Neuronal stem cell (in vitro differentiated cells): ENCODE measurements around the gene LMTK2.

Experiments used
- DNase-seq: peaks from one replicate; pipeline ENCODE4 v3.0.0-alpha.2; 2013; ENCODE audit warnings: low spot score
- H2AFZ ChIP-seq: one replicate; pipeline ENCODE4 v1.6.1; 2013; ENCODE audit warnings: mild to moderate bottlenecking, low read length, inconsistent platforms
- H2AK5ac ChIP-seq: 2 replicates; pipeline ENCODE4 v1.6.1; 2013; ENCODE audit warnings: low read depth, mild to moderate bottlenecking, inconsistent platforms, low read length, moderate library complexity, mixed read lengths
- H2BK120ac ChIP-seq: 2 replicates; pipeline ENCODE4 v1.6.1; 2013; ENCODE audit warnings: low read depth, mild to moderate bottlenecking, inconsistent platforms, low read length, moderate library complexity, mixed read lengths
- H2BK12ac ChIP-seq: one replicate; pipeline ENCODE4 v1.6.1; 2013; ENCODE audit warnings: low read length, inconsistent platforms
- H2BK15ac ChIP-seq: 2 replicates; pipeline ENCODE4 v1.6.1; 2013; ENCODE audit warnings: mild to moderate bottlenecking, low read length, inconsistent platforms, mixed read lengths
- H2BK5ac ChIP-seq: one replicate; pipeline ENCODE4 v1.6.1; 2013; ENCODE audit warnings: inconsistent platforms, mild to moderate bottlenecking, low read length, moderate library complexity
- H3K14ac ChIP-seq: one replicate; pipeline ENCODE4 v1.6.1; 2013; ENCODE audit warnings: low read length, inconsistent platforms
- H3K18ac ChIP-seq: 2 replicates; pipeline ENCODE4 v1.6.1; 2013; ENCODE audit warnings: low read length, inconsistent platforms
- H3K23ac ChIP-seq: 2 replicates; pipeline ENCODE4 v1.6.1; 2013; ENCODE audit warnings: low read depth, mild to moderate bottlenecking, mixed read lengths, low read length, inconsistent platforms; ENCODE audit not compliant: poor library complexity
- H3K27ac ChIP-seq: replicated peaks from 3 replicates; pipeline ENCODE4 v1.5.1; 2013; ENCODE audit warnings: low read length, inconsistent platforms
- H3K27me3 ChIP-seq, 3 experiments: 2 replicates each; pipeline ENCODE4 v1.6.1; 2013; ENCODE audit warnings: low read length in 3 of 3, mild to moderate bottlenecking in 2 of 3, inconsistent platforms in 1 of 3, low read depth in 1 of 3, mixed read lengths in 1 of 3, moderate library complexity in 1 of 3; ENCODE audit not compliant: control insufficient read depth in 3 of 3, insufficient read depth in 3 of 3
- H3K36me3 ChIP-seq, 2 donors: replicated peaks in 1 of 2; 2 replicates each; pipeline ENCODE4 v1.6.1; 2013; ENCODE audit warnings: low read length in 2 of 2; ENCODE audit not compliant: control insufficient read depth in 2 of 2, insufficient read depth in 2 of 2
- H3K4ac ChIP-seq: 2 replicates; pipeline ENCODE4 v1.6.1; 2013; ENCODE audit warnings: inconsistent platforms, mild to moderate bottlenecking, low read length, moderate library complexity
- H3K4me1 ChIP-seq, 2 donors: 1 replicate in 1 of 2; 2 replicates in 1 of 2; pipeline ENCODE4 v1.6.1; 2013; ENCODE audit warnings: low read length in 2 of 2, low read depth in 1 of 2; ENCODE audit not compliant: control insufficient read depth in 2 of 2, insufficient read depth in 1 of 2
- H3K4me2 ChIP-seq: one replicate; pipeline ENCODE4 v1.6.1; 2013; ENCODE audit warnings: mild to moderate bottlenecking, low read length, inconsistent platforms; ENCODE audit not compliant: insufficient read depth, poor library complexity, severe bottlenecking
- H3K4me3 ChIP-seq, 2 donors: 2 replicates each; pipeline ENCODE4 v1.5.1; 2013; ENCODE audit warnings: low read length in 2 of 2, mild to moderate bottlenecking in 2 of 2, inconsistent platforms in 1 of 2, moderate library complexity in 1 of 2
- H3K79me1 ChIP-seq: one replicate; pipeline ENCODE4 v1.6.1; 2013; ENCODE audit warnings: low read depth, mild to moderate bottlenecking, inconsistent platforms, low read length, moderate library complexity
- H3K9ac ChIP-seq: one replicate; pipeline ENCODE4 v1.6.1; 2013; ENCODE audit warnings: mild to moderate bottlenecking, low read depth, low read length, inconsistent platforms; ENCODE audit not compliant: poor library complexity
- H3K9me3 ChIP-seq, 2 donors: replicated peaks in 1 of 2; 2 replicates each; pipeline versions ENCODE3 to v1.6.1; 2013; ENCODE audit warnings: low read length in 2 of 2, mild to moderate bottlenecking in 2 of 2, inconsistent platforms in 1 of 2, low read depth in 1 of 2, mixed read lengths in 1 of 2, moderate library complexity in 1 of 2; ENCODE audit not compliant: control insufficient read depth in 2 of 2, insufficient read depth in 1 of 2
- H4K8ac ChIP-seq: one replicate; pipeline ENCODE4 v1.6.1; 2013; ENCODE audit warnings: low read depth, mild to moderate bottlenecking, inconsistent platforms, low read length, moderate library complexity
- H4K91ac ChIP-seq: one replicate; pipeline ENCODE4 v1.6.1; 2013; ENCODE audit warnings: low read length, low read depth, mild to moderate bottlenecking, inconsistent platforms; ENCODE audit not compliant: poor library complexity
- WGBS, 2 donors: extraction: QIAGEN DNeasy Blood & Tissue Kit; methylation state at CpG; one replicate each; pipeline ENCODE4 v1.1.7; 2013; ENCODE audit warnings: missing lambda C conversion rate in 2 of 2, mixed read lengths in 1 of 2; ENCODE audit not compliant: insufficient read length in 2 of 2, insufficient replicate concordance in 1 of 2; ENCODE audit errors: extremely low coverage in 2 of 2; 5-methylcytosine and 5-hydroxymethylcytosine counted together

LMTK2 gene

DNA sequence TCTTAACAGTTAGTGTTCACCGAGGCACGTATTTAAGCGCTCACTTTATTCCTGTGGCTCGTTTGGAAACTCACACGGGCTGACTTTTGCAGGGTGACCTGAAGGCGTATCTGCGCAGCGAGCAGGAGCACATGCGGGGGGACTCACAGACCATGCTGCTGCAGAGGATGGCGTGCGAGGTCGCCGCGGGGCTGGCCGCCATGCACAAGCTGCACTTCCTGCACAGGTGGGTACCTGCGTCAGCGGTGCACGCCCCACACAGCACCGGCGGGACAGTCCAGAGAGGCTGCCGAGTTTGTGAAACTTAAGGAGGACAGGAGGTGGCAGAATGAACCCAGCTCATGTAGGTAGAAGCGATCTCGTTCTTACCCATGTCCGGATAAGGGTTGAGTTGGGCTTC is 64.8 kb downstream of the LMTK2 start:
- Histone ChIP-seq H2BK15ac (no peak overlapping the region), H2BK12ac (no peak overlapping the region), H3K79me1 (peaks cover 4% of the 10 kb centered on the region), H3K4ac (no peak overlapping the region), H2BK5ac (no peak overlapping the region), H3K14ac (no peak overlapping the region), H3K4me3 (no peak overlapping the region), H3K9ac (peak overlapping the region; percentile 77), H2BK120ac (no peak overlapping the region), H3K23ac (no peak overlapping the region), H3K4me2 (no peak overlapping the region), H4K8ac (peak overlapping the region; percentile 86), H4K91ac (no peak overlapping the region), H3K27ac (no peak overlapping the region), H3K18ac (peak overlapping the region; percentile 76), H3K27me3 (no peaks in the 10 kb centered on the region), H3K36me3 (peaks cover 10 to 45% of the 10 kb centered on the region in 2 donors), H2AFZ (no peak overlapping the region), H3K4me1 (peaks cover 0 to 3% of the 10 kb centered on the region in 2 donors), H3K9me3 (peaks cover 0 to 2% of the 10 kb centered on the region in 2 donors), H2AK5ac (no peak overlapping the region)
- no peak for DNase-seq
- no CpG with 5 or more reads among the region's 24 CpGs for WGBS, 2 donors

DNA sequence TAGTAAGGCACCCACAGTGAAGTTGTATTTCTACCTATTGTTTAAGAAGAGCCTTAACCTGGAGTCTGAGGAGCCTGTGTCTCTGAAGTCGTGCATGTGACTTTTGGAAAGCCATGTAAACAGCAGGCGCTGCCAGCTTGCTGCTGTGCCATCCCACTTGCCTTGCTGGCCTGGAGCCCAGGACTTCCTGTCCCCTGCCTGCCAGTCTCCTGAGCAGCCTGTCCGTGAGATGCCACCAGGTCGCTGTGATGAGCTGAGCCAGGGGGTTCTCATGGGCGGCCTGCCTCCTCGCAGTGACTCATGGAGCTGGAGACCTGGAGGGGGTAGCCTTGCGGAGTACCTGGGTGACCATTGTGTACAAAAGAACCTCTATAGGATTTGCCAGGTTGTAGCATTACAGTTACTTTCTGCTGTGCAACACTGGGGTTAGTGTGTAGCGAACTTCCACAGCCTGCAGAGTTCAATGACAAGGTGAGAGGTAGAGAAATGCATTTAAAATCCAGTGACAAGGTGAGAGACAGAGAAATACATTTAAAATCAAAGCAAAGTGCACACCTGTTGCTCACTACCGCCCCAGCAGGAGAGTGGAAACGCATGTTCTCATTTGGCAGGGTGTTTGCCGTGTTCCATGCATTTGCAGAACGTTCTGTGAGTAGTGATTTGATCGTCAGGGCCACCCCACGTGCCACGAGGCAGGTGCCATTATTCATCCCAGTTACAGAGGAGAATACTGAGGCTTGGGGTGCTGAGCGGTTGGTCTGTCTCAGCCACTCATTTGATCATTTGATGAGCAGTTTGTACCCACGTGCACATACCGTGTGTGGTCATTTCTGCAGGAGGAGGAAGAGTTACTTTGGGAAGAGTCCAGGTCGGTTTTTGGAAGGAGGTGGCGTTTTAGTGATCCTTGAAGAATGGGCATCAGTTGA is 67.9 kb downstream of the LMTK2 start:
- H3K14ac ChIP-seq, result no peak overlapping the region
- no peak overlapping the region for H2BK5ac ChIP-seq
- peaks cover 5% of the 10 kb centered on the region for H3K79me1 ChIP-seq
- H3K27me3 ChIP-seq, result no peaks in the 10 kb centered on the region
- no peak overlapping the region for H2BK12ac ChIP-seq
- H2BK15ac ChIP-seq, result no peak overlapping the region
- no peak overlapping the region for H3K4ac ChIP-seq
- H3K4me1 ChIP-seq, result peaks cover 0 to 3% of the 10 kb centered on the region in 2 donors
- H3K9me3 ChIP-seq, result peaks cover 0 to 2% of the 10 kb centered on the region in 2 donors
- no peak for DNase-seq
- H2BK120ac ChIP-seq, result no peak overlapping the region
- H3K18ac ChIP-seq, result no peak overlapping the region
- peaks cover 13 to 69% of the 10 kb centered on the region in 2 donors for H3K36me3 ChIP-seq
- H4K91ac ChIP-seq, result no peak overlapping the region
- no peak overlapping the region for H3K4me3 ChIP-seq
- WGBS, 2 donors, result no CpG with 5 or more reads among the region's 20 CpGs
- no peak overlapping the region for H3K9ac ChIP-seq
- H4K8ac ChIP-seq, result no peak overlapping the region
- no peak overlapping the region for H3K27ac ChIP-seq
- H3K23ac ChIP-seq, result no peak overlapping the region
- no peak overlapping the region for H3K4me2 ChIP-seq
- no peak overlapping the region for H2AK5ac ChIP-seq
- no peak overlapping the region for H2AFZ ChIP-seq

DNA sequence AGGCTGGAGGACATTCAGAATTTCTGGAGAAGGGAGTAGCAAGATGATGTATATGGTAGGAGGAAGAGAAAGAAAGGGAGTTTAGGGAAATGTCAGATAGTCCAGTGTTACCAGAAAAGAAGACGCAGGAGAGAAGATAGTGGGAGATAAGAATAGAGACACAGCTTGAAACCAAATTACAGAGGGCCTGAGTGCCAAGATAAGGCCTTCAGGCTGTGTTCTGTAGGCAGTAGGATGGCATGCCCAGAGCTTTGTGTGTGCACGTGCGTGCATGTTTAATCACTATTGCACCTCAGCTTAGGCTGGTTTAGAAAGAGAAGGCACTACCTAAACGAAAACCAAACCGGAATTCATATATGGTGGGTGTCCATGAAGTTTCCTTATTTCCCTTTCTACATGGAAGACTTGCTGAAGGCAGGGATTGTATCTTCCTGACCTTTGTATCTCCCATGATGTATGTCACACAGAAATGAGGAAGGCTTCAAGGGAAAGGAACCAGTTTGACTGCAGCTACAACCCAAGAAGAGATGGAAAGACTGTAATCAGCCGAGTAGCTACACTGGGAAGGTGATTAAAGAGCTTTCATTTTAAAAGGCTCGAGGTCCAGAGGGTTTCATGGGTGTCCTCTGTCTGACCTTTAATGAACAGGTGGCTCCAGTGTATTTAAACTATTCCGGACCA is 68.7 kb downstream of the LMTK2 start:
- no CpG with 5 or more reads among the region's 8 CpGs for WGBS, 2 donors
- H2AK5ac ChIP-seq, result no peak overlapping the region
- no peak overlapping the region for H2BK12ac ChIP-seq
- no peak overlapping the region for H3K23ac ChIP-seq
- peaks cover 3% of the 10 kb centered on the region for H3K79me1 ChIP-seq
- no peak overlapping the region for H3K18ac ChIP-seq
- H3K4me2 ChIP-seq, result no peak overlapping the region
- H3K27ac ChIP-seq, result no peak overlapping the region
- no peak overlapping the region for H2AFZ ChIP-seq
- peaks cover 0 to 2% of the 10 kb centered on the region in 2 donors for H3K9me3 ChIP-seq
- H4K91ac ChIP-seq, result no peak overlapping the region
- no peak overlapping the region for H2BK15ac ChIP-seq
- no peak overlapping the region for H2BK5ac ChIP-seq
- no peak for DNase-seq
- peaks cover 15 to 73% of the 10 kb centered on the region in 2 donors for H3K36me3 ChIP-seq
- no peak overlapping the region for H3K9ac ChIP-seq
- no peak overlapping the region for H3K4me3 ChIP-seq
- H4K8ac ChIP-seq, result no peak overlapping the region
- no peak overlapping the region for H3K14ac ChIP-seq
- peaks cover 0 to 3% of the 10 kb centered on the region in 2 donors for H3K4me1 ChIP-seq
- H3K4ac ChIP-seq, result no peak overlapping the region
- no peak overlapping the region for H2BK120ac ChIP-seq
- H3K27me3 ChIP-seq, result no peaks in the 10 kb centered on the region

DNA sequence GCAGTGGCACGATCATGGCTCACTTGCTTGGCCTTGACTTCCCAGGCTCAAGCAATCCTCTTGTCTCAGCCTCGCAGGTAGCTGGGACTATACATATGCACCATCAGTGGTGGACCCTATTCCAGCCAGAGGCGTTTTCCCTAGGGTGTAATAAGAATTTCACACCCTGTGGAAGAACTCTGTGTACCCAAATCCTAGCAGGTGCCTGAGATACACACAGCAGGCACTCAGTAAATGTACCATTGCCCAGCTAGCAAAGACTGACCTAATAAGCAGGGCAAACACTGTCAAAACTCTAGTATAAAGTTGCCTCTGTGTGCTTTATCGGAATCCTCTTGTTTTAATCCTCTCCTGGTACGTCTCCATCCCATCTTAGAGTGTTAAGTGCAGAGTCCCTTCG is 70.9 kb downstream of the LMTK2 start:
- Histone ChIP-seq H2BK5ac (no peak overlapping the region), H2BK12ac (no peak overlapping the region), H4K8ac (no peak overlapping the region), H3K14ac (no peak overlapping the region), H3K4ac (no peak overlapping the region), H3K9ac (no peak overlapping the region), H2AK5ac (no peak overlapping the region), H3K36me3 (peaks cover 10 to 59% of the 10 kb centered on the region in 2 donors), H3K27ac (no peak overlapping the region), H2BK120ac (no peak overlapping the region), H3K4me2 (no peak overlapping the region), H2BK15ac (no peak overlapping the region), H3K18ac (no peak overlapping the region), H3K4me1 (no peaks in the 10 kb centered on the region), H3K9me3 (peaks cover 0 to 2% of the 10 kb centered on the region in 2 donors), H2AFZ (no peak overlapping the region), H3K27me3 (no peaks in the 10 kb centered on the region), H3K79me1 (peaks cover 3% of the 10 kb centered on the region), H3K23ac (no peak overlapping the region), H4K91ac (no peak overlapping the region), H3K4me3 (no peak overlapping the region)
- WGBS, 2 donors, result no CpG with 5 or more reads among the region's 6 CpGs
- DNase-seq, result no peak
